Measurements from ENCODE around the gene MAP2K7.

DNA sequence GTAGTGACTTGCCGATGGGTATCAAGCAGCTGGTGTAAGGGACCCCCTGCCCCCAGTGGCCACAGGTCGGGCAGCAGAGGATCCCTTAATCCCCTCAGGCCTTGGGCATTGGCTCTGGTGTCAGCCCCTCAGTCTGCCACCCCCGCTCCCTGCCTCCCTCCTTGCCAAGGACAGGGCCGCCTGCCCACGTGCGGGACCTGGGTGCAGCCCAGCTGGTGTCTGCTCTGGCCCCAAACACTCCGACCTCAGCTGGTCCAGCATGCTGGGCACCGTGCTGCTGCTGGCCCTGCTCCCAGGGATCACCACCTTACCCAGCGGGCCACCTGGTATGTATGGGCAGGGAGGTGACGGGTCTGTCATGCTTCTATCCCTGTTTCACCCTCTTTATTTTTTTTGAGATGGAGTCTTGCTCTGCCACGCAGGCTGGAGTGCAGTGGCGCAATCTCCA lies 10.9 kb downstream of the MAP2K7 start, which contains the start of gene TGFBR3L:
- TF ChIP-seq NFIC (IDR thresholded peaks at IDR 0.05) (no peak), RAD21 (IDR thresholded peaks at IDR 0.05; ENCODE audit: low read depth) (no peak), TAF1 (IDR thresholded peaks at IDR 0.05; ENCODE audit: low read depth) (no peak), EGR1 (IDR thresholded peaks at IDR 0.05) (no peak), TEAD4 (IDR thresholded peaks at IDR 0.05) (no peak), FOXM1 (IDR thresholded peaks at IDR 0.05; ENCODE audit: borderline replicate concordance, low read depth) (no peak), EP300 (IDR thresholded peaks at IDR 0.05; ENCODE audit: borderline replicate concordance) (no peak), CREB1 (IDR thresholded peaks at IDR 0.05; ENCODE audit: low read depth) (no peak), ZBTB7A (IDR thresholded peaks at IDR 0.05; ENCODE audit: low read depth) (no peak), CEBPB (IDR thresholded peaks at IDR 0.05) (no peak), TCF12 (IDR thresholded peaks at IDR 0.05; ENCODE audit: low read depth) (no peak)
- TF ChIP-seq, protein P1, sequence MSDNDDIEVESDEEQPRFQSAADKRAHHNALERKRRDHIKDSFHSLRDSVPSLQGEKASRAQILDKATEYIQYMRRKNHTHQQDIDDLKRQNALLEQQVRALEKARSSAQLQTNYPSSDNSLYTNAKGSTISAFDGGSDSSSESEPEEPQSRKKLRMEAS (IDR thresholded peaks at IDR 0.05) = no peak
- TF ChIP-seq, protein P2, sequence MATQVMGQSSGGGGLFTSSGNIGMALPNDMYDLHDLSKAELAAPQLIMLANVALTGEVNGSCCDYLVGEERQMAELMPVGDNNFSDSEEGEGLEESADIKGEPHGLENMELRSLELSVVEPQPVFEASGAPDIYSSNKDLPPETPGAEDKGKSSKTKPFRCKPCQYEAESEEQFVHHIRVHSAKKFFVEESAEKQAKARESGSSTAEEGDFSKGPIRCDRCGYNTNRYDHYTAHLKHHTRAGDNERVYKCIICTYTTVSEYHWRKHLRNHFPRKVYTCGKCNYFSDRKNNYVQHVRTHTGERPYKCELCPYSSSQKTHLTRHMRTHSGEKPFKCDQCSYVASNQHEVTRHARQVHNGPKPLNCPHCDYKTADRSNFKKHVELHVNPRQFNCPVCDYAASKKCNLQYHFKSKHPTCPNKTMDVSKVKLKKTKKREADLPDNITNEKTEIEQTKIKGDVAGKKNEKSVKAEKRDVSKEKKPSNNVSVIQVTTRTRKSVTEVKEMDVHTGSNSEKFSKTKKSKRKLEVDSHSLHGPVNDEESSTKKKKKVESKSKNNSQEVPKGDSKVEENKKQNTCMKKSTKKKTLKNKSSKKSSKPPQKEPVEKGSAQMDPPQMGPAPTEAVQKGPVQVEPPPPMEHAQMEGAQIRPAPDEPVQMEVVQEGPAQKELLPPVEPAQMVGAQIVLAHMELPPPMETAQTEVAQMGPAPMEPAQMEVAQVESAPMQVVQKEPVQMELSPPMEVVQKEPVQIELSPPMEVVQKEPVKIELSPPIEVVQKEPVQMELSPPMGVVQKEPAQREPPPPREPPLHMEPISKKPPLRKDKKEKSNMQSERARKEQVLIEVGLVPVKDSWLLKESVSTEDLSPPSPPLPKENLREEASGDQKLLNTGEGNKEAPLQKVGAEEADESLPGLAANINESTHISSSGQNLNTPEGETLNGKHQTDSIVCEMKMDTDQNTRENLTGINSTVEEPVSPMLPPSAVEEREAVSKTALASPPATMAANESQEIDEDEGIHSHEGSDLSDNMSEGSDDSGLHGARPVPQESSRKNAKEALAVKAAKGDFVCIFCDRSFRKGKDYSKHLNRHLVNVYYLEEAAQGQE (IDR thresholded peaks at IDR 0.05; ENCODE audit: low read depth) = no peak
- TF ChIP-seq, protein P3, sequence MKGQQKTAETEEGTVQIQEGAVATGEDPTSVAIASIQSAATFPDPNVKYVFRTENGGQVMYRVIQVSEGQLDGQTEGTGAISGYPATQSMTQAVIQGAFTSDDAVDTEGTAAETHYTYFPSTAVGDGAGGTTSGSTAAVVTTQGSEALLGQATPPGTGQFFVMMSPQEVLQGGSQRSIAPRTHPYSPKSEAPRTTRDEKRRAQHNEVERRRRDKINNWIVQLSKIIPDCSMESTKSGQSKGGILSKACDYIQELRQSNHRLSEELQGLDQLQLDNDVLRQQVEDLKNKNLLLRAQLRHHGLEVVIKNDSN (IDR thresholded peaks at IDR 0.05) = no peak

Data from Ishikawa (cell line).